Activated CD8-positive, alpha-beta T cell treated with anti-CD3 and anti-CD28 coated beads, Interleukin-2, amount 10 ng/mL, durations not matched to agents 7 days and 5 days (primary cell): ENCODE measurements around the gene SLC16A8. TPM values are rescaled to one million over a fixed set of nuclear protein-coding genes. Genes with fewer than 3 reads are reported as not detected.

Experiments
- ATAC-seq: fragments of 150-1000 bp; cut with Tn5 transposase; one replicate; pipeline ENCODE4 v1.10.0; 2021; ENCODE audit warnings: moderate library complexity
- CTCF ChIA-PET: fragments of 350-600 bp; sonication (Branson Sonifier 250); formaldehyde crosslinking; loops from one replicate; lab custom pipeline; 2021; ENCODE audit warnings: antibody characterized with exemption; lab: Charles Lee
- POLR2A ChIA-PET: fragments of 350-600 bp; sonication (Branson Sonifier 250); formaldehyde crosslinking; loops from one replicate; lab custom pipeline; 2021; ENCODE audit warnings: antibody characterized with exemption; lab: Charles Lee
- DNase-seq: peaks from one replicate; pipeline ENCODE4 v3.0.0-alpha.2; 2020
- H3K27ac Mint-ChIP-seq: one replicate; pipeline ENCODE4 v1.8.0; 2021; ENCODE audit warnings: mild to moderate bottlenecking, mixed read lengths
- H3K27me3 Mint-ChIP-seq: one replicate; pipeline ENCODE4 v1.8.0; 2021; ENCODE audit warnings: low read depth, mixed read lengths
- H3K36me3 Mint-ChIP-seq: one replicate; pipeline ENCODE4 v1.8.0; 2021; ENCODE audit warnings: low read depth, mixed read lengths
- H3K4me1 Mint-ChIP-seq: one replicate; pipeline ENCODE4 v1.8.0; 2021; ENCODE audit warnings: low read depth, mixed read lengths
- H3K4me3 Mint-ChIP-seq: one replicate; pipeline ENCODE4 v1.8.0; 2021; ENCODE audit warnings: mild to moderate bottlenecking, mixed read lengths
- H3K9me3 Mint-ChIP-seq: one replicate; pipeline ENCODE4 v1.8.0; 2022; ENCODE audit warnings: mixed read lengths; ENCODE audit not compliant: insufficient read depth
- total RNA-seq, 2 experiments: library from RNA; stranded (reverse); gene quantifications; one replicate each; pipeline ENCODE4 v1.2.3, GENCODE V29; 2021

Gene SLC16A8
- total RNA-seq, 2 experiments from 2014 or later: not detected

DNA sequence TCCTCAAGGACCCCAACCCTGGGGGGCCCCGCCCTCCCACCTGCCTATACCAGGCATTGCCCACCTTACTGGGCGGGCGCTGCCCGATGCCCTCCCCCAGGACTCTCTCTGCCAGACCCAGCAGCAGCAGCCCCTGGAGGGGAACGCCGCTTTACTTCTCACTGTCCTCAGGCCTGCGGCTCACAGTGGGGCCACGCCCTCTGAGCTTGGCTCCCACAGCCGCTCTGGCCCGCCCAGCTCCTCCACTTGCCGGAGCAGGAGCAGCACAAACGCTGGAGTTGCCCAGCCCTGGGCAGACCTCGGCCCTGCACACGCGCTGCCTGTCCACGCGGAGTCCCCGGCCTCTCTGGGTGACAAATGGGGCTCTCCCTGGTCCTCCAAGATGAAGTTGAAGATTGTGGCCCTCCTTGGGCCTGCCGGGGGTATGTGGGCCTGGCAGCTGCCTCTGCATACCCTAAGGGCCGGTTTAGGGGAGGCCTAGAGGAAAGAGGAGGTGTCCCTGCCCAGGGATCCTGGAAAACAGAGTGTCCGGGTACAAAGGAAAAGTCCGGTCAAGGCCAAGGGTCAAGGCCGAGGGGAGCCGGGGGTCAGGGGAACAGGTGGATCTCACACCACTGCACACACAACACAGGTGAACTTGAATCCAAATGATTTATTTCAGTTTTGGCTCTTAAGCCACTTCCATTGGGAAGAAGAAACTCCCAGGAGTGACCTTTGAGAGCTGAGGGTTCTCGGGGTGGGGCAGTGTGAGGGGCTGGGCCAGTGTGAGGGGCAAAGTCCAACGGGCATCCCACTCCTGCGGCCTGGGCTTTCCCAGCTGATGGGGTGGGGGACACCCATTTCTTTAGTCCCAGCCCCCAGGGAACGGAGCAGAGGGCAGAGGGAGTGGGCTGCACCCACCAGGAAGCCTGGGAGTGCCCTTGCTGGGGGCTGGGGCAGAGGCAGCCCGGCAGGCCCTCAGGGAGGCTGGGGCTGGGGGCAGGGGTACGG is 27.2 kb upstream of the SLC16A8 start:
- POLR2A ChIA-PET: no interaction called here
- Mint-ChIP-seq H3K4me1 (peaks cover 7% of the 10 kb centered on the region), H3K9me3 (no peaks in the 10 kb centered on the region), H3K4me3 (no peak overlapping the region), H3K36me3 (no peaks in the 10 kb centered on the region), H3K27me3 (no peaks in the 10 kb centered on the region), H3K27ac (no peak overlapping the region)
- CTCF ChIA-PET: interaction anchor here (1.3 kb wide), 1 partner anchor 119 kb away, joined by 3 read pairs; no protein-coding TSS in a partner anchor
- DNase-seq (no peak), ATAC-seq (no peak)

DNA sequence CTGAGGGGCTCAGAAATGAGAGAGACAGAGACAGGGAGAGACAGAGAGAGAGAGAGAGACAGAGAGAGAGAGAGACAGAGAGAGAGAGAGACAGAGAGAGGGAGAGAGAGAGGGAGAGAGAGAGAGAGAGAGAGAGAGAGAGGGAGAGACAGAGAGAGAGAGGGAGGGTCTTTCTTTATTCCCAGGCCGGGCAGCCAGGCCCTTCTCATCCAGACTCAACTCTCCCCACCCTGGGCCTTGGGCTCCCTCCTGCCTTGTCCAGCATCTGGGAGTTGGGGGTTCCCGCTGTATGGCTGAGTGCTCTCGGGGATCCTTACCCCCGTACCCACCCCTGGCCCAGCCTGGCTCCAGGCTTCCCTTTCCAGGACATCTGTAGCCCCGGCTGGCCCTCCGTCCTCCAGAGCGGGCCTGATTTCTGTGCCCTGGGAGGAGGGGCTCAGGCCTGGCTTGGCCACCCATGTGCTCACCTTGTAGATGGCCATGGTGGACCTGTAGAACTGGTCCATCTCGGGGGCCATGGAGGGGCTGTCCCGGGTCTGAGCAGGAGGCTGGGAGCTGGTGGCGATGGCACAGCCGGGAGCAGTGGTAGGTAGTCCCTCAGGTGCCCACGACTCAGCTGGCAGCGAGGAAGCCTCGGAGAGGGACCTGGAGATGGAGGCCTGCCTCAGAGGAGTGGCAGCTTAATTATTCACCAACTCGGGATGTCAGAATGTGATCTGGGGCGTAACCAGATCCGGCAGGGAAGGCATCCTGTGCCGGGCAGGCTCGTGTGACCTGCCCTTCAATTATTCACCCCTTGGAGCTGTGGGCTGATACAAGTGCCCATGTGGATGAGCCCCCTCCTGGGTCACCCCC is 26.3 kb upstream of the SLC16A8 start, which contains the start of gene BAIAP2L2:
BAIAP2L2 (minus strand) TSS at position 677 of the 855 bp plus-strand sequence; CDS start at position 518, 159 bp downstream.
- no peaks in the 10 kb centered on the region for H3K36me3 Mint-ChIP-seq
- peak within 1 kb of the TSS; percentile 40 for H3K4me3 Mint-ChIP-seq
- no peaks in the 10 kb centered on the region for H3K27me3 Mint-ChIP-seq
- ChIA-PET CTCF (interaction anchor here (1.3 kb wide), 1 partner anchor 120 kb away, joined by 3 read pairs; no protein-coding TSS in a partner anchor), POLR2A (no interaction called here)
- ATAC-seq: no peak
- H3K4me1 Mint-ChIP-seq: peaks cover 11% of the 10 kb centered on the region
- H3K9me3 Mint-ChIP-seq: no peaks in the 10 kb centered on the region
- DNase-seq: no peak
- H3K27ac Mint-ChIP-seq: peak within 1 kb of the TSS; percentile 76

- Mint-ChIP-seq H3K36me3 (no peaks in the 10 kb centered on the region), H3K27me3 (no peaks in the 10 kb centered on the region), H3K4me3 (peak overlapping the region; percentile 40), H3K27ac (peak overlapping the region; percentile 76), H3K9me3 (no peaks in the 10 kb centered on the region), H3K4me1 (peaks cover 12% of the 10 kb centered on the region)
- CTCF ChIA-PET: no interaction called here
- ATAC-seq (peak; percentile 27), DNase-seq (peak; percentile 30)
- POLR2A ChIA-PET: no interaction called here
Observed at GRCh38 chr22:38109371-38110001, 25.5 kb upstream of the SLC16A8 start.

DNA sequence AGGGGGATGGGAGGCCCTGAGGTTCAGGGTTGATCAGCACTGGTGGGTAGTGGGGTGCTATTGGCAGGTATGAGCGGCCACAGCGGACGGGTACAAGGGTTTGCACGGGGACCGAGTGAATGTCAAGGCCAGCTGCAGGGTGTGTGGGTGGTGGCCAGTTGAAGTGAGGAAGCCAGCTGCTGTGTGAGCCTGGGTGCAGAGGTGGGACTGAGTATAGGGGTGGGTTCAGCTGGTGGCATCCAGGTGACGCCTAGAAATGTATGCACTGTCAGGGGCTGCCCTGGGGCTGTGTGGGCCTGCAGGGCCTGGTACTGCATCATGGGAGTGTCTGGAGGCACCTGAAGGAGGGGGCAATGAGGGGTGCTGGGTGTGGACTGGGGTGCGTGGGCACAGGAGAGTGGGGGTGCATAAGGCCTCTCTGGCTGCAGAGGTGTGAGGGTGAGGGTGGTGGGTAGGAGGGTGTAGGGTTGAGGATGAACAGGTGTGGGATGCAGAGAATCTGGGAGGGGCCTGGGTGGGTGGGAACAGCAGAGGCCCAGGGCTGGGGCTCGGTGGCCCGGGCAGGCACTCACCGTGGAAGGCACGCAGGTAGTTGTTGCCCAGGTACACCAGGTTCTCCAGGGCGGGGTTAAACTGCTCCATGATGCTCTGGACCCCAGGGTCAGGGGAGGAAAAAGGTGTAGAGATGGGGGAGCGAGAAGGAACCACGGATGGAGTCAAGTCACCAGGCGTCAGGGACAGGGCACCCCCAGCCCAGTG is 24.8 kb upstream of the SLC16A8 start:
- H3K4me3 Mint-ChIP-seq: no peak overlapping the region
- peaks cover 15% of the 10 kb centered on the region for H3K4me1 Mint-ChIP-seq
- peak; percentile 47 for ATAC-seq
- ChIA-PET POLR2A (interaction anchor here (0.6 kb wide), 1 partner anchor 137 kb away, joined by 3 read pairs; no protein-coding TSS in a partner anchor), CTCF (no interaction called here)
- peak; percentile 32 for DNase-seq
- H3K27ac Mint-ChIP-seq: no peak overlapping the region
- H3K9me3 Mint-ChIP-seq: no peaks in the 10 kb centered on the region
- H3K27me3 Mint-ChIP-seq: no peaks in the 10 kb centered on the region
- H3K36me3 Mint-ChIP-seq: no peaks in the 10 kb centered on the region

GRCh38 chr22:38107692-38108515 is 23.9 kb upstream of the SLC16A8 start:
- no peaks in the 10 kb centered on the region for H3K9me3 Mint-ChIP-seq
- POLR2A ChIA-PET: interaction anchor here (0.6 kb wide), 1 partner anchor 138 kb away, joined by 3 read pairs; no protein-coding TSS in a partner anchor
- H3K4me3 Mint-ChIP-seq: no peak overlapping the region
- peaks cover 15% of the 10 kb centered on the region for H3K4me1 Mint-ChIP-seq
- no peaks in the 10 kb centered on the region for H3K36me3 Mint-ChIP-seq
- no peaks in the 10 kb centered on the region for H3K27me3 Mint-ChIP-seq
- ATAC-seq (no peak), DNase-seq (no peak)
- H3K27ac Mint-ChIP-seq: no peak overlapping the region
- CTCF ChIA-PET: interaction anchor here (0.9 to 1.4 kb wide), 2 partner anchors 15 to 56 kb away, joined by 3 to 5 read pairs; no protein-coding TSS in a partner anchor

GRCh38 chr22:38106814-38107578 is 23.0 kb upstream of the SLC16A8 start:
- CTCF ChIA-PET: interaction anchor here (0.9 to 1.4 kb wide), 2 partner anchors 14 to 55 kb away, joined by 3 to 5 read pairs; no protein-coding TSS in a partner anchor
- H3K4me3 Mint-ChIP-seq: no peak overlapping the region

DNA sequence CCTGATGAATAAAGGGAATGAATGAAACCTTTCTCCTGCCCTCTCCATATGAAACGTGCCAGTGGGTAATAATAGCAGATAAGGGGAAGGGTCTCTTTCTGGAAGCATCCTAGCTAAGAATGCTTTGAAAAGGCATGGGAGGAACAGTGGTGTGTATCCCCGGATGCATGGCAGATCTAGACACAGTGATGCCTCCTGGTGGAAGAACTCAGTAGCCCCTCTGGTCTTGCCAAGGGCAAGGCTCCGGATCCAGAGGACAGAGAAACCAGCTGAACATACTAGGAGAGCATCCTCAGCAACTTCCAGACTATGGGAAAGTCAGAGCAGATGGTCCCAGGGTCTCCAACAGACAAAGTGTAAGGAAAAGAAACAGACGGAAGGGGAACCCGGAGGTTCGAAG is 20.1 kb upstream of the SLC16A8 start:
- Mint-ChIP-seq H3K9me3 (no peaks in the 10 kb centered on the region), H3K4me3 (no peak overlapping the region), H3K27me3 (no peaks in the 10 kb centered on the region), H3K4me1 (peaks cover 15% of the 10 kb centered on the region), H3K27ac (no peak overlapping the region), H3K36me3 (no peaks in the 10 kb centered on the region)
- ChIA-PET POLR2A (no interaction called here), CTCF (interaction anchor here (0.7 to 1.4 kb wide), 2 partner anchors 46 to 109 kb away, joined by 3 read pairs; no protein-coding TSS in a partner anchor)
- ATAC-seq (no peak), DNase-seq (no peak)

More at GRCh38 chr22:38106814-38107578, 23.0 kb upstream of the SLC16A8 start:
- ATAC-seq (no peak), DNase-seq (no peak)
- Mint-ChIP-seq H3K9me3 (no peaks in the 10 kb centered on the region), H3K4me1 (peaks cover 15% of the 10 kb centered on the region), H3K36me3 (no peaks in the 10 kb centered on the region), H3K27me3 (no peaks in the 10 kb centered on the region), H3K27ac (no peak overlapping the region)
- POLR2A ChIA-PET: no interaction called here

GRCh38 chr22:38103641-38104040 is 19.7 kb upstream of the SLC16A8 start:
- POLR2A ChIA-PET: no interaction called here
- Mint-ChIP-seq H3K4me1 (peaks cover 15% of the 10 kb centered on the region), H3K27ac (no peak overlapping the region), H3K27me3 (no peaks in the 10 kb centered on the region), H3K9me3 (no peaks in the 10 kb centered on the region), H3K36me3 (no peaks in the 10 kb centered on the region), H3K4me3 (no peak overlapping the region)
- DNase-seq (no peak), ATAC-seq (no peak)
- CTCF ChIA-PET: interaction anchor here (1.4 kb wide), 1 partner anchor 46 kb away, joined by 3 read pairs; no protein-coding TSS in a partner anchor

- Mint-ChIP-seq H3K27me3 (no peaks in the 10 kb centered on the region), H3K27ac (no peak overlapping the region), H3K4me1 (no peaks in the 10 kb centered on the region), H3K4me3 (no peak overlapping the region), H3K36me3 (no peaks in the 10 kb centered on the region), H3K9me3 (no peaks in the 10 kb centered on the region)
- ChIA-PET POLR2A (no interaction called here), CTCF (interaction anchor here (0.9 kb wide), 1 partner anchor 46 kb away, joined by 6 read pairs; no protein-coding TSS in a partner anchor)
- DNase-seq: no peak
- ATAC-seq: no peak
Observed at GRCh38 chr22:38098410-38099249, 14.6 kb upstream of the SLC16A8 start.
